ENCODE measurements around the gene ATP6V0A4.

DNA sequence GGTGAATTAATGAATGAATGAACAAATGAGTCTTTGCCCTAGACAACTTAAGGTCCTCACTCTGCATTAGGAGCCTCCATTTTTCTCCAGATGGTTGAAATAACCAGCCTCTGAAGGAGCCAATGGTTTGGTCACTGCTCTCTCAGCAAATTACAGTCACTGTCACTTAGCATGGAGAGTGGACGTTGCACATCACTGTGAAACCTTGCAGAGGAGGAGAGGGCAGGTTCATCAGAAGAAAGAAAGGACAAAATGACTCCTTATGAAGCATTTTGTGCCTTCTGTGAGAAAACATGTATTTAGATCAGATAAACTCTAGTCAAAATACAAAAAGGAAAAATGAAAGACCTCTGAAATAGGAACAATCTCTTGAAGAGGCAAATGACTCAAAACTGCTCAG, 6.6 kb upstream of the ATP6V0A4 start:
- TF ChIP-seq CTCF (IDR thresholded peaks at IDR 0.05) (no peak), POLR2AphosphoS5 (IDR thresholded peaks at IDR 0.05) (no peak), POLR2A (IDR thresholded peaks at IDR 0.05) (no peak)

All from breast epithelium (tissue), 3 donors.